HUDEP-2 (cell line): ENCODE data around the gene CD47.

Experiments used
- DNase-seq, 76 experiments: peaks; one replicate each; lab custom pipeline; 2025; ENCODE audit not compliant: unreplicated experiment in 76 of 76; lab: John Stamatoyannopoulos, UW

Gene CD47

GRCh38 chr3:108022256-108023150 lies 68.3 kb downstream of the CD47 start:
- DNase-seq: no peak

GRCh38 chr3:108021533-108021932 lies 69.3 kb downstream of the CD47 start:
- DNase-seq: no peak

- DNase-seq: no peak
Observed at GRCh38 chr3:108021131-108021530, 69.7 kb downstream of the CD47 start.

GRCh38 chr3:108018552-108018951 lies 72.3 kb downstream of the CD47 start:
- peak in 1 of 76 experiments; percentile 1 for DNase-seq

GRCh38 chr3:108017587-108017986 lies 73.2 kb downstream of the CD47 start:
- no peak for DNase-seq

GRCh38 chr3:108014943-108015342 lies 75.9 kb downstream of the CD47 start:
- DNase-seq: no peak

GRCh38 chr3:108013141-108014055 lies 77.4 kb downstream of the CD47 start:
- no peak for DNase-seq

GRCh38 chr3:108012304-108012703 lies 78.5 kb downstream of the CD47 start:
- no peak for DNase-seq

GRCh38 chr3:108011616-108012015 lies 79.2 kb downstream of the CD47 start:
- DNase-seq: no peak

- DNase-seq: no peak
Observed at GRCh38 chr3:108008931-108009639, 81.7 kb downstream of the CD47 start.

GRCh38 chr3:108008106-108008505 lies 82.7 kb downstream of the CD47 start:
- no peak for DNase-seq

GRCh38 chr3:108006881-108007331 lies 83.9 kb downstream of the CD47 start:
- no peak for DNase-seq

- peak in 74 of 76 experiments; percentile 14 to 94 (median 70) for DNase-seq
Observed at GRCh38 chr3:108006077-108006771, 84.6 kb downstream of the CD47 start.

GRCh38 chr3:108004647-108005046 lies 86.2 kb downstream of the CD47 start:
- DNase-seq: peak in 1 of 76 experiments; percentile 5

GRCh38 chr3:108001457-108001856 lies 89.4 kb downstream of the CD47 start:
- no peak for DNase-seq

GRCh38 chr3:107999215-107999775 lies 91.5 kb downstream of the CD47 start:
- no peak for DNase-seq

GRCh38 chr3:107997671-107998070 lies 93.2 kb downstream of the CD47 start:
- no peak for DNase-seq

- no peak for DNase-seq
Observed at GRCh38 chr3:107995823-107996222, 95.0 kb downstream of the CD47 start.

GRCh38 chr3:107994956-107995715 lies 95.7 kb downstream of the CD47 start:
- DNase-seq: no peak
